CD4-positive, CD25-positive, alpha-beta regulatory T cell (primary cell): ENCODE data around the gene GLP2R. TPM values are rescaled to one million over a fixed set of nuclear protein-coding genes. Genes with fewer than 3 reads are reported as not detected.

Experiments used
- ATAC-seq, 2 donors: fragments of 150-1000 bp; cut with Tn5 transposase; one replicate each; pipeline ENCODE4 v1.10.0; 2021; ENCODE audit warnings: low read depth in 2 of 2, moderate number of reproducible peaks in 2 of 2, moderate library complexity in 1 of 2
- DNase-seq, 3 donors: peaks; one replicate each; pipeline versions ENCODE4 v3.0.0 to v3.0.0-alpha.2; 2012 to 2022; ENCODE audit warnings: mixed read lengths in 1 of 3
- H3K27ac ChIP-seq: one replicate; pipeline ENCODE4 v1.7.0; 2013; ENCODE audit warnings: mild to moderate bottlenecking, low read length; ENCODE audit not compliant: insufficient read depth, poor library complexity, severe bottlenecking
- H3K27me3 ChIP-seq: one replicate; pipeline ENCODE4 v1.7.0; 2013; ENCODE audit warnings: low read length; ENCODE audit not compliant: control insufficient read depth, insufficient read depth
- H3K36me3 ChIP-seq: one replicate; pipeline ENCODE4 v1.7.0; 2013; ENCODE audit warnings: mild to moderate bottlenecking, low read length, moderate library complexity; ENCODE audit not compliant: control insufficient read depth, insufficient read depth
- H3K4me1 ChIP-seq: 2 replicates; pipeline ENCODE4 v1.7.0; 2013; ENCODE audit warnings: mild to moderate bottlenecking, low read length; ENCODE audit not compliant: insufficient read depth, control insufficient read depth, poor library complexity, severe bottlenecking
- H3K4me3 ChIP-seq: one replicate; pipeline ENCODE4 v1.7.0; 2013; ENCODE audit warnings: low read depth, mild to moderate bottlenecking, low read length, moderate library complexity
- H3K9me3 ChIP-seq, 2 experiments: 1 replicate in 1 of 2; 2 replicates in 1 of 2; pipeline ENCODE4 v1.7.0; 2013; ENCODE audit warnings: low read length in 2 of 2, mild to moderate bottlenecking in 1 of 2, moderate library complexity in 1 of 2; ENCODE audit not compliant: control insufficient read depth in 2 of 2
- H3K27ac Mint-ChIP-seq, 3 donors: one replicate each; pipeline ENCODE4 v1.8.0; 2020 to 2022; ENCODE audit warnings: mild to moderate bottlenecking in 3 of 3, mixed read lengths in 3 of 3, moderate library complexity in 2 of 3
- H3K27me3 Mint-ChIP-seq: one replicate; pipeline ENCODE4 v1.8.0; 2022; ENCODE audit warnings: mild to moderate bottlenecking, mixed read lengths
- H3K36me3 Mint-ChIP-seq: one replicate; pipeline ENCODE4 v1.8.0; 2020; ENCODE audit warnings: mixed read lengths
- H3K4me1 Mint-ChIP-seq, 4 donors: one replicate each; pipeline ENCODE4 v1.8.0; 2020 to 2022; ENCODE audit warnings: mixed read lengths in 4 of 4, mild to moderate bottlenecking in 1 of 4
- H3K4me3 Mint-ChIP-seq, 4 donors: one replicate each; pipeline ENCODE4 v1.8.0; 2020 to 2022; ENCODE audit warnings: mild to moderate bottlenecking in 4 of 4, mixed read lengths in 4 of 4, moderate library complexity in 3 of 4
- H3K9me3 Mint-ChIP-seq, 7 donors: one replicate each; pipeline ENCODE4 v1.8.0; 2020 to 2022; ENCODE audit warnings: mixed read lengths in 7 of 7, mild to moderate bottlenecking in 3 of 7, moderate library complexity in 2 of 7
- polyA plus RNA-seq, 4 donors: library from polyadenylated mRNA; unstranded; fragments of 300-500 nt; fragmentation: Illumina TruSeq; gene quantifications; one replicate each; pipeline ENCODE4 v1.2.3, GENCODE V29; 2021
- total RNA-seq: library from RNA; stranded (reverse); gene quantifications from one replicate; pipeline ENCODE4 v1.2.3, GENCODE V29; 2022

GLP2R gene
- total and polyA plus RNA-seq, 5 donors from 2014 or later: not detected

GRCh38 chr17:9911089-9911488 lies 85.4 kb downstream of the GLP2R start:
- Mint-ChIP-seq H3K36me3 (no peaks in the 10 kb centered on the region), H3K27me3 (no peaks in the 10 kb centered on the region), H3K27ac (no peak overlapping the region), H3K9me3 (peaks cover 0 to 2% (median 0%) of the 10 kb centered on the region in 7 donors), H3K4me1 (no peaks in the 10 kb centered on the region), H3K4me3 (no peak overlapping the region)
- DNase-seq: no peak
- no peak for ATAC-seq
- no peak overlapping the region for H3K27ac ChIP-seq
- H3K4me1 ChIP-seq: no peaks in the 10 kb centered on the region
- no peaks in the 10 kb centered on the region for H3K36me3 ChIP-seq
- H3K27me3 ChIP-seq: no peaks in the 10 kb centered on the region
- no peaks in the 10 kb centered on the region for H3K9me3 ChIP-seq
- H3K4me3 ChIP-seq: no peak overlapping the region

GRCh38 chr17:9912121-9913099 lies 86.7 kb downstream of the GLP2R start:
- DNase-seq (no peak), ATAC-seq (no peak)
- no peaks in the 10 kb centered on the region for H3K36me3 ChIP-seq
- Mint-ChIP-seq H3K4me3 (no peak overlapping the region), H3K9me3 (peaks cover 0 to 2% (median 0%) of the 10 kb centered on the region in 7 donors), H3K27me3 (no peaks in the 10 kb centered on the region), H3K36me3 (no peaks in the 10 kb centered on the region), H3K27ac (no peak overlapping the region), H3K4me1 (no peaks in the 10 kb centered on the region)
- no peaks in the 10 kb centered on the region for H3K27me3 ChIP-seq
- H3K9me3 ChIP-seq: no peaks in the 10 kb centered on the region
- no peaks in the 10 kb centered on the region for H3K4me1 ChIP-seq
- H3K27ac ChIP-seq: no peak overlapping the region
- H3K4me3 ChIP-seq: no peak overlapping the region

GRCh38 chr17:9913476-9913875 lies 87.8 kb downstream of the GLP2R start:
- H3K4me1 ChIP-seq: no peaks in the 10 kb centered on the region
- no peaks in the 10 kb centered on the region for H3K4me1 Mint-ChIP-seq
- H3K27me3 ChIP-seq: no peaks in the 10 kb centered on the region
- no peak overlapping the region for H3K27ac Mint-ChIP-seq
- H3K9me3 ChIP-seq: no peaks in the 10 kb centered on the region
- ATAC-seq (no peak), DNase-seq (no peak)
- no peak overlapping the region for H3K4me3 Mint-ChIP-seq
- H3K27ac ChIP-seq: no peak overlapping the region
- peaks cover 0 to 2% (median 0%) of the 10 kb centered on the region in 7 donors for H3K9me3 Mint-ChIP-seq
- no peaks in the 10 kb centered on the region for H3K27me3 Mint-ChIP-seq
- no peak overlapping the region for H3K4me3 ChIP-seq
- H3K36me3 ChIP-seq: no peaks in the 10 kb centered on the region
- H3K36me3 Mint-ChIP-seq: no peaks in the 10 kb centered on the region

GRCh38 chr17:9916108-9916507 lies 90.4 kb downstream of the GLP2R start:
- no peak for ATAC-seq
- DNase-seq: no peak
- Mint-ChIP-seq H3K36me3 (no peaks in the 10 kb centered on the region), H3K9me3 (peaks cover 0 to 2% (median 0%) of the 10 kb centered on the region in 7 donors), H3K27ac (no peak overlapping the region), H3K4me1 (no peaks in the 10 kb centered on the region), H3K27me3 (no peaks in the 10 kb centered on the region), H3K4me3 (no peak overlapping the region)
- Histone ChIP-seq H3K9me3 (no peaks in the 10 kb centered on the region), H3K27me3 (no peaks in the 10 kb centered on the region), H3K4me3 (no peak overlapping the region), H3K4me1 (no peaks in the 10 kb centered on the region), H3K27ac (no peak overlapping the region), H3K36me3 (no peaks in the 10 kb centered on the region)

- no peaks in the 10 kb centered on the region for H3K27me3 ChIP-seq
- no peak overlapping the region for H3K4me3 Mint-ChIP-seq
- H3K9me3 Mint-ChIP-seq: peaks cover 0 to 2% (median 0%) of the 10 kb centered on the region in 7 donors
- H3K36me3 ChIP-seq: no peaks in the 10 kb centered on the region
- H3K9me3 ChIP-seq: no peaks in the 10 kb centered on the region
- ATAC-seq (no peak), DNase-seq (no peak)
- H3K27ac Mint-ChIP-seq: no peak overlapping the region
- H3K4me3 ChIP-seq: no peak overlapping the region
- no peaks in the 10 kb centered on the region for H3K4me1 Mint-ChIP-seq
- no peaks in the 10 kb centered on the region for H3K36me3 Mint-ChIP-seq
- H3K4me1 ChIP-seq: no peaks in the 10 kb centered on the region
- no peaks in the 10 kb centered on the region for H3K27me3 Mint-ChIP-seq
- no peak overlapping the region for H3K27ac ChIP-seq
These were observed 91.4 kb downstream of the GLP2R start for GRCh38 chr17:9917131-9917530.

- H3K4me3 ChIP-seq: no peak overlapping the region
- no peaks in the 10 kb centered on the region for H3K36me3 ChIP-seq
- Mint-ChIP-seq H3K36me3 (no peaks in the 10 kb centered on the region), H3K27ac (no peak overlapping the region), H3K4me3 (no peak overlapping the region), H3K9me3 (peaks cover 0 to 2% (median 0%) of the 10 kb centered on the region in 7 donors), H3K27me3 (no peaks in the 10 kb centered on the region), H3K4me1 (no peaks in the 10 kb centered on the region)
- H3K27ac ChIP-seq: no peak overlapping the region
- H3K9me3 ChIP-seq: no peaks in the 10 kb centered on the region
- no peaks in the 10 kb centered on the region for H3K4me1 ChIP-seq
- H3K27me3 ChIP-seq: no peaks in the 10 kb centered on the region
- ATAC-seq: no peak
- no peak for DNase-seq
These were observed 92.1 kb downstream of the GLP2R start for GRCh38 chr17:9917801-9918200.

- DNase-seq (no peak), ATAC-seq (no peak)
- H3K36me3 ChIP-seq: no peaks in the 10 kb centered on the region
- Mint-ChIP-seq H3K9me3 (peaks cover 0 to 2% (median 0%) of the 10 kb centered on the region in 7 donors), H3K27me3 (no peaks in the 10 kb centered on the region), H3K27ac (no peak overlapping the region), H3K4me1 (no peaks in the 10 kb centered on the region), H3K36me3 (no peaks in the 10 kb centered on the region), H3K4me3 (no peak overlapping the region)
- H3K27ac ChIP-seq: no peak overlapping the region
- H3K27me3 ChIP-seq: no peaks in the 10 kb centered on the region
- H3K4me1 ChIP-seq: no peaks in the 10 kb centered on the region
- H3K4me3 ChIP-seq: no peak overlapping the region
- H3K9me3 ChIP-seq: no peaks in the 10 kb centered on the region
These were observed 92.6 kb downstream of the GLP2R start for GRCh38 chr17:9918352-9918751.
